ENCODE data around the gene ZNF207.
"Not testable (repeated sequence)": the region's sequence is repeated elsewhere in the genome, so short reads cannot be mapped to it uniquely, and the experiment has no call there.

The ZNF207 gene

DNA sequence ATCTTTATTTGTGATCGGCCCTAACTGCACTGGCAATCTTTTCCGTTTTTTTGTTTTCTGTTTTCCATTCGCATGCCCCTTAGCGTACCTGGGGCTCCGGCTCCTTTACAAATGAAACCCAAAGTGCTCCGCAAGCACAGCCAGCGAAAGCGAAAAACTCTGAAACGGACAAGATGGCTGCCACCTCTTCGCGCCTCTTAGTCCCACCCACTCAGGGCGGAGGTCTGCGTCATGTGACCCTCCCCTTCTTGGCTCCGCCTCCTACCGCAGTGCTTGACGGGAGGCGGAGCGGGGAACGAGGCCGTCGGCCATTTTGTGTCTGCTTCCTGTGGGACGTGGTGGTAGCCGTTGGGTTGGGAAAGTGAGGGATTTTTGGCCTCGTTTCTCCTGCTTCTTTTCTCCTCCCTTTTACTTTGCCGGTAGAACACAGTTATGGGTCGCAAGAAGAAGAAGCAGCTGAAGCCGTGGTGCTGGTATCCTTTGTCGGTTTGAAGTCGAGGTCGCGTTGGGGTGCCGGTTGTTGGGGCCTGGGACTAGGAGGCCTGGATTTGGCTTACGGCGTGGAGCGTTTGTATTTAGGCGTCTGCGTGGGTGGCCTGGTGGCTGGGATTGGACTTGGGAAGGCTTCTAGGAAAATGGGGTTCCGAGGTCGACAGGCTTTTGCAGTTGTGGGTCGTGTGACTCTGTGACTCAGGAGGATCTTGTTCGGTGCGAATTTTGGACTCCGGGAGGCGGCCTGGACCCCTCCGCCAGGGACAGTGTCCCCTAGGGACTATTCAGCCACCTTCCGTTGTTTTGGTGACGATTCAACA is at the start of gene ZNF207:
ZNF207 (plus strand) TSS at position 304 of the 812 bp plus-strand sequence; CDS start at position 433, 129 bp downstream.
- peak; percentile 97 for DNase-seq

DNA sequence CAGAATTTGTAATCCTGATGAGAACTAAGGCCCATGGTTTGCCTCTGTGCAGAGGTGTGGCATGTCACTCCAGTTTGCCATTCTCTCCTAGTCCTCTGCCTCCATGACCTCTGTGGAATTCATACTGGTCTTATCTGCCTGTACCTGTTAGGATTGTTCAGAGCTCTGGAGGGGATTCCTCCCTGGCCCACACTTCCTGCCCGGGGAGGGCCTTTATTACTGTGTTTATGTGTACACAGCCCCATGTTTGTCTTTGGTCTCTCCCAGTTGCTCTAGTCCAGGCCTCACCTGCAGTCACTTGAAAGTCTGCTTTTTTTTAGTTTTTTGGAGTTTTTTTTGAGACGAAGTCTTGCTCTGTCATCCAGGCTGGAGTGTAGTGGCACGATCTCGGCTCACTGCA is 47.9 kb upstream of the ZNF207 start:
- no peak for DNase-seq

DNA sequence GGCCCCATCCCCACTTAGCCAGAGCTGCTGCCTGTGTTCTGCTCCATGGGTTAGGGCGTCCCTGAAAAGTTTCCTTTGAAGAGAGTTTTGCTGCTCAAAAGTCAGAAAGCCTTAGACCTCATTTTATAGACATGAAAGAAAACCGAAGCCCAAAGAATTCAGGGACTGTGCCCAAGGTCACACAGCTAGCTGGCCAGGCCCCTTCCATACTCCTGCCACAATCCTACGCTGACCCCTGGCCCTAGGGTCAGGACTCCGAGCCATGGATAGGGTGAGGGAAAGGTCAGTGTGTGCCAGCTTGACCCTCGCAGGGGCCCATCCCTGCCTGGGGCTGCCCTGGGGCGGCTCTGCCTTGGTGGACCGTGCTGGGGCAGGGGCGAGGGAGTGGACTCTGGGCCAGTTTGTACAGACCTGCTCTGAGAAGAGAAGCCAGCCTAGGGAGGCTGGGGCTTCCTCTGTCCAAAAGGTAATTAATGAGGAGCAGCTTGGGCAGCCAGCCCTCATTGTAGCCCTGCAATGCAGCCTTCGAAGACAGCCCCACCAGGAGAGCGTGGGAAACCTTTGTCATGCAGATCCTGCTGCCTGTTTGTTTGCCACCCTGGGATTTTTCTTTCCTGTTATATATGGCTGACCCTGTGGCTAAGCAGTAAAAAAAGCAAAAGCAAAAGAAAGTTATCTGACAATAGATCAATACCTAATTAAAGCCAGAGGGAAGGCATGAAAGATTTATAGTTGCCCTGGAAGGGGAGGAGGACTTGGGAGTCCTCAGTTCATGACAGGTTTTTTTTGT is 46.9 kb upstream of the ZNF207 start:
- DNase-seq, result no peak

DNA sequence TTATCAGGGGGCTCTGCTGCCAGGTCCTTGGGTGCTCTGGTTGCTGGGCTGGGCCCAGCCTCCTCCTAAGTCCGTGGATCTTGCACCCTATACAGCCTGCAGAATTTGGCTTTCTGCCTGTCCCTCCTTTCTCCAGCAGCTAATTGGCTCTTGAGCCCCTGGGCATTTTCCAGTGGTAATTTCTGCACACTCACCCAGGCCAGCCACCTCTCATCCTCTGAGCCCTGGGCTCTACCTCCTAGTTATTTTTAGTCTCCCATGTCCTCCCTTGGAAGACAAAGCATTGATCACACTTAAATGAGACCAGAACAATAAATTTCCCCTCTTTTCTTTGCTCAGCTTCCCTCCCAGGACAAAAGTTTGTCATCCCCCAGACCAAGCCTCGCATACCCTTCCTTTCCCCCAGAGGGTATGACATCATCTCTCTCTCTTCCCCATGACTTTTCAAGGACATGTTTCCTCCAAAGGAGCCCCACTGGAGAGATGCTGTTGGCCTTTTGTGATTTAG is 46.1 kb upstream of the ZNF207 start:
- DNase-seq, result no peak

DNA sequence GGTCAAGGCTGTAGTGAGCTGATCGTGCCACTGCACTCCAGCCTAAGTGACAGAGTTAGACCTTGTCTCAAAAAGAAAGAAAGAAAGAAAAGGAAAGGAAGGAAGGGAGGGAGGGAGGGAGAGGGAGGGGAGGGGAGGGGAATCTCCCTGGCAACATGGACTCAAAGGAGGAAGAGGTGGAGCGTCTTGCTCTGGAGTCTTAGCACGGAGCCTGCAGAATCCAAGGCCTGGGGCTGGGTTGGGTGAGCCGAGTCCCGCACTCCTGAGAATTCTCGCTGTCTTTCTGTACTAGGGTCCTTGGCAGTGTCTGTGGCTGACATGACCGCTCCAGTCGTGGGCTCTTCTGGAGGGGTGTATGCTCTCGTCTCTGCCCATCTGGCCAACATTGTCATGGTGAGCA is 44.9 kb upstream of the ZNF207 start:
- DNase-seq, result no peak

DNA sequence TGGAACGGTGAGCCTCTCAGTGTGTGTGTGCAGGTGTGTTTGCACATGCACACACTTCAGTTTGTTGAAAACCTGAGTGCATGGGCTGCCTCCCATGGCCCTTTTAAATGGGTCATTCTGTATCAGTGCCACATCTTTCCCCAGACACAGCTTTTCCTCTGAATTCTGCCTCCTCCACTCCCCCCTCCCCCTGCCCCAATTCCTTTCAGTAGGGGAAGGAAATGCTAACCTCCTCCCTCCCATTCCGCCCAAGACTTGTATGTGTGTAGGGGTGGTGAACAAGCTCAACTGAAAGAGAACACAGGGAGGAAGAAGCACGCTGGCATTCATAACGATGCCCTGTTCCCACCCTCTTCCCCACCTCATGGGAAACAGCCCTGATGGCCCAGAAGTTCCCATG is 42.3 kb upstream of the ZNF207 start:
- no peak for DNase-seq

DNA sequence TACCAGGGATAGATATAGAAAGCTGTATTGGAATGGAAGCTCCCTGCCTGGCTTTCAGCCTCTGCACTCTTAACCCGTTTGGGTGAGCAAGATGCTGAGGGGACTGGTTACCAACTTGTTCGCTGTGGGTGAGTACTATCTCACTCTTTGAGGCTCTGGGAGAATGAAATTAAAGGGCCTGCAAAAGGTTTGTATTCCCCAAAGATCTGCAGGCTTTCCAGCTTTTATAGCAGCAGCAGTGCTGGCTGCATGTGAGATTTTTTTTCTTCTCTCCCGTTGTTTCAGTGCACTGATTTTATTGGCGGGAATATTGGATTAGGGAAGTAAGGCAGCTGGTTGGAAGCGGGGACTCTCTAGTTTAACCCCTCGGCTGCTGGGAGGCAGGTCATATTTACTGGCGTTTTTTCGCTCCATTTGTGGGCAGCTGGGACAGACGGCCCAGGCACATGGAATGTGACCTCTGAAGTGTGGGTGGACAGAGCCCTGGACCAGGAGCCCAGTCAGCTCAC is 38.9 kb upstream of the ZNF207 start:
- DNase-seq, result no peak

DNA sequence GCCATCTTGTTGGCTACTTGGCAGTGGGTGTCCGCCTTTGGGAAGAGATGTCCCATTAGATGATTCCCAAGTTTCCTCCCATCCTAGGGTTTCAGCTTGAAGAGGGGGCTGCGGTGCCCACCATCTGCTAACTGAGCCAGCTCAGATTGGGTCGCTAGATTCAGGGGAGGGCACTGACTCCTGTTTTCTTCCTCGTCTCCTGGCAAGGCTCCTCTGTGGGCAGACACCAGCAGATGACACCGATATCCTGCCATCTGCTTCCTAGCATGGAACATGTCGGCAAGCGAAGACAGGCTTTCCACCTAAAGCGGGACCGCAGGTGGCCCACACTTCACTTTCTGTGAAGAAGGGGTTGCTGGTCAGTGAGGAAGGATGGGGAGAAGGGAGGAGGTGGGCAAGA is 35.3 kb upstream of the ZNF207 start:
- no peak for DNase-seq

DNA sequence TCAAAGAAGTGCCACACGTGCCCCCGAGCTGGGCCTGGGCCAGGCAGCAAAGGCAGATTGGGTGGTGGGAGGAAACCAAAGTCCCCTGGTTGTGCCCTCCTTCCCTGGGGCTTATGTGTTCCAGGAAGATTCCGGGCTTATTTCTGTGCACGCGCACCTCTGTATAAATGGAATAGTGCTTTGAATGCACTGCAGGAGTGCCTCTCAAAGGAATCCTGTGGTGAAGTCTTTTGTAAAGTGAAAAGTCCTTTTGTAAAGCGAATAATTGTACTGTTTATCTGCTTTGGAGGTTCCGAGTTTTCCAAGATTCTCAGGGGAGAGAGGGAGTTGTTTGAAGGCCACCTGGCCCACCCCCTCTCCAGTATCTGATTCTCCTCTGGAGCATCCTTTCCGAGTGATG is 34.8 kb upstream of the ZNF207 start:
- DNase-seq, result no peak

DNA sequence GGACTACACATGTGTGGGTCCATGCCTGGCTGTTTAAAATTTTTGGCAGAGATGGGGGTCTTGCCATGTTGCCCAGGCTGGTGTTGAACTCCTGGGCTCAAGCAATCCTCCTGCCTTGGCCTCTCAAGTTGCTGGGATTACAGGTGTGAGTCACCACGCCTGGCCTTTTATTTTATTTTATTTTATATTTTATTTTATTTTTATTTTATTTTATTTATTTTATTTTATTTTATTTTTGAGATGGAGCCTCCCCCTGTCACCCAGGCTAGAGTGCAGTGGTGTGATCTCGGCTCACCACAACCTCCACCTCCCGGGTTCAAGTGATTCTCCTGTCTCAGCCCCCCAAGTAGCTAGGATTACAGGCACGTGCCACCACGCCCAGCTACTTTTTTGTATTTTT is 33.3 kb upstream of the ZNF207 start:
- not testable (repeated sequence) for DNase-seq

DNA sequence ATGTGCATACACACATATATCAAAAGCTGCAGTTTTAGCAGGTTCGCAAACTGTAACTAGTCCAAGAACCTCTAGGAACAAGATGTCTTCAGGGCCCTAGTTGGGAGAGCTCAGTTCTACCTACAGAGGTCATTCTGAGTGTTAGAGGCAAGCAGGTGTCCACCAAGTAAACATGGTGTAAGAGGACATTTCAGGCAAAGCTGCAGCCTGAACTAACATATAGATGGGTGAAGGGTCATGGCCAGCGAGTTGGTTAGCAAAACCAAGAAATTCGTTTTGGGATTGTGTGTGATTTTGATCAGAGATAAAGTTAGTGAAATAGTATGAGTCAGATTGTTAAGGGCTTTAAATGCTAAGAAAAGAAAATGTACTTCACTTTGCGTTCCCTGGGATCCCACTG is 32.6 kb upstream of the ZNF207 start:
- no peak for DNase-seq

DNA sequence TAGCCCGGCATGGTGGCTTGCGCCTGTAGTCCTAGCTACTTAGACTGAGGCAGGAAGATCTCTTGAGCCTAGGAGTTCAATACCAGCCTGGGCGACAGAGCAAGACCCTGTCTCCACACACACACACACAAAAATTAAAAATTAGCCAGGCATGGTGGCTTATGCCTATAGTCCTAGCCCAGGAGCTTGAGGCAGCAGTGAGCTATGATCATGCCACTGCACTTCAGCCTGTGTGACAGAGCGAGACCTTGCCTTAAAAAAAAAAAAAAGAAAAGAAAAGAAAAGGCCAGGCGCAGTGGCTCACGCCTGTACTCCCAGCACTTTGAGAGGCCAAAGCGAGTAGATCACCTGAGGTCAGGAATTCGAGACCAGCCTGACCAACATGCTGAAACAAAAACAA is 31.9 kb upstream of the ZNF207 start:
- DNase-seq, result no peak

DNA sequence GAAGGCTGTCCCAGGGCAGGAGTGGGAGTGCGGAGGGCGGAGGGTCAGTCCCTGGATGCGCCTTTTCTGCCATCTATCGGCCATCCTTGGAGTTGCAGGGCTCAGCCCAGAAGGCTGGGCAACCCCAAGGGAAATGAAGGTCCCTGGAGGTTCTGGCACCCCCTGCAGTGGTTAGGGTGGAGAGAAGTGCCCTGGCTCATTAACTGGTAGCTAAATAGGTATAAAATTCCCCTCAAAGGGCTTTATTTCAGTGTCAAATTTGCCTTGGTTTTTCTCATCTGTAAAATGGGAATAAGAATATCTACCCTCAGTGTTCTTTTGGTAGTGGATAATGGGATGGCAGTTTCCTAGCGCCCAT is 30.4 kb upstream of the ZNF207 start:
- peak; percentile 79 for DNase-seq

DNA sequence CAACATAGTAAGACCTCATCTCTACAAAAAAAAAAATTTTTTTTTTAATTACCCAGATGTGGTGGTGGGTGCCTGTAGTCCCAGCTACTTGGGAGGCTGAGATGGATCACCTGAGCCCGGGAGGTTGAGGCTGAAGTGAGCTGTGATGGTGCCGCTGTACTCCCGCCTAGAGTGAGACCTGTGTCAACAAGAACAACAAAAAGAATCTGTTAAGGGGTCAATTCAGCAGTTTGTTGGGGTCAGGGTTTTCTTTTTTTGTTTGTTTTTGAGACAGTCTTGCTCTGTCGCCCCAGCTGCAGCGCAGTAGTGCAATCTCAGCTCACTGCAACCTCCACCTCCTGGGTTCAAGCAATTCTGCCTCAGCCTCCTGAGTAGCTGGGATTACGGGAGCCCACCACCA is 29.9 kb upstream of the ZNF207 start:
- not testable (repeated sequence) for DNase-seq

DNA sequence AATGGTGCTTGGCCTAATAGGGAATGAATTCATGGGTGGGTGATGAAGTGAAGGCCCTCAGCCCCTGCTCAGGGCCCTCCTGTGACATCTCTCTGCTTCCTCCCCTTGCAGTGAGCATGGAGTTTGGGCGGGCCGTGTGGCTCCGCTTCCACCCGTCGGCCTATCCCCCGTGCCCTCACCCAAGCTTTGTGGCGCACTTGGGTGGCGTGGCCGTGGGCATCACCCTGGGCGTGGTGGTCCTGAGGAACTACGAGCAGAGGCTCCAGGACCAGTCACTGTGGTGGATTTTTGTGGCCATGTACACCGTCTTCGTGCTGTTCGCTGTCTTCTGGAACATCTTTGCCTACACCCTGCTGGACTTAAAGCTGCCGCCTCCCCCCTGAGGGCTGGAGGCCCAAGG is 29.1 kb upstream of the ZNF207 start:
- no peak for DNase-seq

DNA sequence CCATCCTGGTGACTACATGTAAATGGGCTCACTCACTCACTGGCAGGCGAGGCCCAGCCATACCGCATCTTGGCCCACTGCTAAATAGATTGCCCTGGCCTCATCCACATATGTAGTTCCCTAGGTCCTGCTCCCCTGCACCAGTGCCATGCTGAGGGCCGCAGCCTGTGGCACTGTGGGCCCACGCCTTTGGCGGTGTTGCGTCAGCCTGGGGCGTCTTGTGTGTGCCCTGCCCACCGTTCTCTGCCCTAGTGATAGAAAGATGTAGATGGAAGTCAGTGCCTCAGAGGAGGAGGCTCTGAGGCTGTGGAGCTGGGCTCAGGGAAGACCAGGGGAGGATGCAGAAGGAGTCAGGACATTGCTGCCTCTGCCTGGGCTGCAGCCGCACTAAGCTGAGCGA is 26.9 kb upstream of the ZNF207 start:
- no peak for DNase-seq

DNA sequence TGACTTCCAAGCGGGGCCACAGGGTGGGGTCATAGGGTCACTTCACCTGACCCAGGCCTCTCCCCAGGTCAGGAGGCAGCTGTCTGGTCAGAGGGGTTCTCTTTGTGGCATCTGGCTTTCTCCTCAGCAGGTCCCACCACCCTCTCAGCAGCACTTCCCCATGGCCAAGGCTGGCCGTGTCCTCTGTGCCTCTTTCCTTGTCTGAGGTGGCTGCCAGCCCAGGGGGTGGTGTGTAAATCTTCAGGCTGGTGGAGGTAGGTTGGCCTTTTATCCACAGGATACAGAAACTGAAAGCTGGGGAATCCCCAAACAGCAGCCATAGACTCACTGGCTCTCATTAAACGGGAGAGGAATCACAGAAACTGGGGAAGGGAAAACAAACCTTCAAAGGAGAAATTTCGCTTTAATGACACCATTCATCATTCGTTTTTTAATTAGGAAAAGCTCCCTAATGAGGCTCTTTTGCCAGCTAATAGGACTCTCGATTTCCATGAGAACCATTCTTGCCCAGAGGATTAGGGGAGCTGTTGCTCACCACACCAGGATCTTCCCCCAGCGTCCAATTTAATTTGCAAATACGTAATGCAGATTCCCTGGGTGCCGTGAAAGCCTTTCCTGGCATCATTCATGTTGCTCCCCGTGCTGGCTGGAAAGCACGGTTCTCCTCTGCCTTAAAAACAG is 26.0 kb upstream of the ZNF207 start:
- peak; percentile 56 for DNase-seq

DNA sequence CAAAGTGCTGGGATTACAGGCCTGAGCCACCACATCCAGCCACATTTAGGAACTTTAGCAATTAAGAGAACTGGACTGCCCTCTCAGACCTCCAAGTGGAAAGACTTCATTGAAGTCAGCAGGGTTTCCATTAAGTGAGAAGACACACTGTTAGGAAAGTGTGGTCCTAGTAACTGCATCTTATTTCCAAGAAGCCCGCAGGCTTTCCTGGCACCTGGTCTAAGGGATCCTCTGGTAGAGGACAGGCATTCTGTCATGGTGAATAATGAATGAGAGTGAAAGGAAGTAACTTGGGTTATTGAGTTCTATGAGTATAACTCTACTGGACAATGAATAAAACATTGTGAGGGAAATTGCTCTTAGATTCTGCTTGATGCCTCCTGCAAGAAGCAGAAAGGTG is 22.0 kb upstream of the ZNF207 start:
- DNase-seq, result no peak

DNA sequence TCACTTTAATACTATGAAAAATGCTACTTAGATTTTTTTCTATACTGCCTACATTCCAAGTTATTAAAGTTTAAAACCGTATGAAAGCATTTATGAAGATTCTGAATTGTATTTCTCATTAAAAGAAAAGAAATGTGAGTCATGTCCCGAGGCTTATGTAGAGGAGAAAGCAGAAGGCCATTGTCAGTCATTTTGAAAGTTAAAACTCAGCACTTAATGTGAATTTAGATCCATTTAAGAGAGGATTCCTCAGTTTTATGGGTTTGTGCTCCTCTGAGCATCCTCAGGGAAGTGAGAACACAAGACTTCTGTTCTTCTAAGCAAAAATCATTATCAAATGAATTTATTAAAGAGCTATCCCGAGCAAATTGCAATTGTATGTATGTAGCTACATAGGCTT is 19.8 kb upstream of the ZNF207 start:
- no peak for DNase-seq

DNA sequence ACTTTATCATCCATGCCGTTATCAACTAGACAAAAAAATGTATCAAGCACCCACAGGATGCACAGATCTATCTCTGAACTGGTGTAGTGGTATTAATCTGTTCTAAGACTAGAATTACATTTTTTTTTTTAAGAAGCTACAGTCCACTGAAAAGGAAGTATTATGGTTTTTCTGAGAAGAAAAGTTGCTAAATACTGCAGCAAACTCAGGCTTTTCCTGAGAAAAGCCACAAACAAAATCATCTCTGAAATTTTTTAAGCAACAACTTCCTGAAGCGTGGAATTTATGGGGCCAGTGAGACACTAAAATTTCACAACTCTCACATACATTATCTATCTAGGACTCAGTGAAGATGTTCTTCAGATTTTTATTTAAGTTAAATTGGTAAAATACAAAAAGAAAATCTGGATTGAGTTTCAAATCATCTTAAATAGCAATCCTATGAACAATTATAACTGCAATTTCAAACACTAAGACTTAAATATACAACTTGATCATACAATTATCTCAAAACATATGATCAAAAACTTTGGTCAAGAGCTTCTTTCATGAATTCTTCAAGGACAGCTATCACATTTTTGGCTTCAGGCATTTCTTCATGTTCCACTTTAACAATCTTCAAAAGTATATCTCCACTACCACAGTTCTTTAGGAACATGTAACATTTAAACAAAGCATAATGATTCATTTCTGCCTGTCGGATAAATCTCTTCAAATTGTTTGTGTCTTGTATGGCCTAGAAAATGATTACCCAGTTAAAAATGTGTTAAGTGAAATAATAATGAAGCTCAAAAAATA is 18.5 kb upstream of the ZNF207 start:
- no peak for DNase-seq

DNA sequence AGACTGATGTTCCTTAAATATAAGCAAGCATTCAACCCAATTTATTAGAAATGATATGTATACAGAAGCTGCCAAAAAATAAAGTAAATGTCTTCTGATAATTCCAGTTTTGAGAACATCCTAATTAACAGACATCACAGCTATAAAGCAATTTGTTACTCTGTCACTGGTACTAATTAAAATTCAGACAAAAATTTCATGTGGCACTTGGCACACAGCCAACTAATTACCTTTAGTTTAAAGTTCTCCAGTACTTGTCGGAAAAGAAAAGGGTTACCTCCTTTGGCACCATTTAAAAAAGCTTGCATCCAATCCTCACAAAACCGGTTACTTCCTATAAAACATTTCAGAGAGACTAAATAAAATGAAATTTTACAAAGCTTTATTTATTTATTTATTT is 16.8 kb upstream of the ZNF207 start:
- no peak for DNase-seq

DNA sequence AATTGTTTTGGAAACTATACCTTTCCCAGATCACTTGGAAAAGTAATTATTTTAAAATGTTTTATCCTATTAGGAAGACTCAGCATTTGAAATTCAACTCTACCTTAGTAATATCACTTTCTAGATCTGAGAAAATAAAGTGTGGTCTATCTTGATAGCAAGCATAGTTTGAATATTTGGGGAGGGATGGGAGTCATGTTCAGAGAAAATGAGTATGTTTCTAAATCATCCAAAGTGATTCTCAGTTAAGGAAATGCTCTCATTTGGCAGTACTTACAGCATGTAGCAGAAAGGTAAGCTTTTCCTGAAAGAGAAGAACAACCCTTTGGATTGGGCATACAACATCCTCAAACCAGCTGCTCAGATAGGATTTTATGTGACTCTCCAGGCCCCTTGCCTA is 14.9 kb upstream of the ZNF207 start:
- DNase-seq, result no peak

DNA sequence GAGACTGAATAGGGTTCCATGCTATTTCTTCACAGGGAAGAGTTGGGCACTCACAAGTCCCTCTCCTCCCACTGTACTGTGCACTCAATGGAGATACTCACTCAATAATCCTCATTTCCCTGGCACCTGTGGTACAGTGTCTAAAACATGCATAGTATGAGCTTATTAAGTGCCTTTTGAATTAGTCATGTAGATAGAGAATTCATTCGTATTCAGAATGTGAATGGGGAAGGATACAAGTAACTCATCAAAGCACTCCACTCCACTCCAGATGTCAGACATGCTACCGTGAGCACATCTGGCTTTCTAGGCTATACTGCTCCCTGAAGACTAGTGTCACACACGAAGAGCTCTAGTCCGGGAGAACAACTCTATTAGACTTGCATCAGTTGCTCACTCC is 14.3 kb upstream of the ZNF207 start:
- DNase-seq, result no peak
